CD4-positive, alpha-beta T cell (primary cell): ENCODE measurements around the gene CALML3. TPM values are rescaled to one million over a fixed set of nuclear protein-coding genes. Genes with fewer than 3 reads are reported as not detected.

Source experiments
- ATAC-seq: fragments of 200-7000 bp; cut with Tn5 transposase; one replicate; pipeline ENCODE4 v1.10.0; 2022; ENCODE audit warnings: mild to moderate bottlenecking; ENCODE audit not compliant: poor library complexity
- CTCF ChIA-PET: fragments of 350-600 bp; sonication (Branson Sonifier 250); formaldehyde crosslinking; loops from one replicate; lab custom pipeline; 2021; ENCODE audit warnings: antibody characterized with exemption, inconsistent platforms; lab: Charles Lee
- POLR2A ChIA-PET: fragments of 350-600 bp; sonication (Branson Sonifier 250); formaldehyde crosslinking; loops from one replicate; lab custom pipeline; 2021; ENCODE audit warnings: antibody characterized with exemption, inconsistent platforms; lab: Charles Lee
- DNase-seq, 14 experiments: peaks; one replicate each; pipeline ENCODE4 v3.0.0-alpha.2; 2013 to 2020; ENCODE audit warnings: mixed read lengths in 2 of 14
- H3K27ac ChIP-seq, 2 donors: one replicate each; pipeline versions ENCODE4 v1.5.1 to v1.7.0; 2013; ENCODE audit warnings: low read length in 2 of 2, low read depth in 1 of 2, mild to moderate bottlenecking in 1 of 2
- H3K27me3 ChIP-seq, 2 experiments: 1 replicate in 1 of 2; 2 replicates in 1 of 2; pipeline versions ENCODE4 v1.6.1 to v1.7.0; 2013; ENCODE audit warnings: low read length in 2 of 2, control low read depth in 1 of 2, mild to moderate bottlenecking in 1 of 2, moderate library complexity in 1 of 2; ENCODE audit not compliant: insufficient read depth in 2 of 2, control insufficient read depth in 1 of 2
- H3K36me3 ChIP-seq: one replicate; pipeline ENCODE4 v1.6.1; 2013; ENCODE audit warnings: low read length, control low read depth; ENCODE audit not compliant: insufficient read depth
- H3K4me1 ChIP-seq: one replicate; pipeline ENCODE4 v1.6.1; 2013; ENCODE audit warnings: low read length, control low read depth; ENCODE audit not compliant: insufficient read depth
- H3K4me3 ChIP-seq: one replicate; pipeline ENCODE4 v1.5.1; 2013; ENCODE audit warnings: mild to moderate bottlenecking, low read length, moderate library complexity
- H3K9me3 ChIP-seq, 2 experiments: 1 replicate in 1 of 2; 2 replicates in 1 of 2; pipeline versions ENCODE4 v1.6.1 to v1.7.0; 2013; ENCODE audit warnings: low read length in 2 of 2, mild to moderate bottlenecking in 2 of 2, control low read depth in 1 of 2, moderate library complexity in 1 of 2; ENCODE audit not compliant: control insufficient read depth in 1 of 2, insufficient read depth in 1 of 2
- H3K27ac Mint-ChIP-seq: one replicate; pipeline ENCODE4 v1.8.0; 2020; ENCODE audit warnings: mixed read lengths
- H3K27me3 Mint-ChIP-seq: one replicate; pipeline ENCODE4 v1.8.0; 2021; ENCODE audit warnings: mixed read lengths
- H3K36me3 Mint-ChIP-seq: one replicate; pipeline ENCODE4 v1.8.0; 2021; ENCODE audit warnings: low read depth, mixed read lengths
- H3K4me1 Mint-ChIP-seq: one replicate; pipeline ENCODE4 v1.8.0; 2021; ENCODE audit warnings: low read depth, mixed read lengths
- H3K4me3 Mint-ChIP-seq: one replicate; pipeline ENCODE4 v1.8.0; 2020; ENCODE audit warnings: mild to moderate bottlenecking, mixed read lengths
- H3K9me3 Mint-ChIP-seq: one replicate; pipeline ENCODE4 v1.8.0; 2020; ENCODE audit warnings: mixed read lengths
- CTCF ChIP-seq: fragments of 200-600 bp; IDR thresholded peaks from one replicate; pipeline ENCODE4 v1.8.0; 2022; ENCODE audit warnings: antibody characterized with exemption, mild to moderate bottlenecking
- intact Hi-C, 2 experiments: fragments of 100-400 bp; cut with DNase I in 1 of 2; cut with micrococcal nuclease in 1 of 2; formaldehyde crosslinking; loops; one replicate each; pipeline versions ENCODE4 v1.15.1 to v1.9.0; 2023 to 2025; cut with DNase I, micrococcal nuclease
- total RNA-seq, 174 experiments: library from RNA in 2 of 174; stranded (reverse) in 2 of 174; gene quantifications; one replicate each; pipeline ENCODE4 v1.2.3 and lab custom pipeline; 2021 to 2026

Gene CALML3
- total RNA-seq, 2 experiments from 2014 or later, result not detected

GRCh38 chr10:5567477-5567876 lies 42.7 kb downstream of the CALML3 start:
- Mint-ChIP-seq H3K4me3 (peak overlapping the region; percentile 17), H3K27me3 (no peaks in the 10 kb centered on the region), H3K36me3 (peaks cover 4% of the 10 kb centered on the region), H3K9me3 (peaks cover 3% of the 10 kb centered on the region), H3K4me1 (peaks cover 42% of the 10 kb centered on the region), H3K27ac (no peak overlapping the region)
- TF ChIP-seq CTCF, result no peak
- no peak overlapping the region for H3K27ac ChIP-seq
- intact Hi-C loops, result no loop called here
- H3K27me3 ChIP-seq, result no peaks in the 10 kb centered on the region
- no peaks in the 10 kb centered on the region for H3K36me3 ChIP-seq
- ChIA-PET POLR2A (interaction anchor here (0.6 to 0.9 kb wide), 2 partner anchors 19 to 244 kb away, joined by 3 read pairs; no protein-coding TSS in a partner anchor), CTCF (interaction anchor here (0.8 to 1.2 kb wide), 2 partner anchors 19 to 55 kb away, joined by 3 to 5 read pairs; no protein-coding TSS in a partner anchor)
- H3K4me3 ChIP-seq, result no peak overlapping the region
- peaks cover 38% of the 10 kb centered on the region for H3K4me1 ChIP-seq
- ATAC-seq, result no peak
- peaks cover 0 to 14% of the 10 kb centered on the region in 2 experiments for H3K9me3 ChIP-seq
- no peak for DNase-seq

DNA sequence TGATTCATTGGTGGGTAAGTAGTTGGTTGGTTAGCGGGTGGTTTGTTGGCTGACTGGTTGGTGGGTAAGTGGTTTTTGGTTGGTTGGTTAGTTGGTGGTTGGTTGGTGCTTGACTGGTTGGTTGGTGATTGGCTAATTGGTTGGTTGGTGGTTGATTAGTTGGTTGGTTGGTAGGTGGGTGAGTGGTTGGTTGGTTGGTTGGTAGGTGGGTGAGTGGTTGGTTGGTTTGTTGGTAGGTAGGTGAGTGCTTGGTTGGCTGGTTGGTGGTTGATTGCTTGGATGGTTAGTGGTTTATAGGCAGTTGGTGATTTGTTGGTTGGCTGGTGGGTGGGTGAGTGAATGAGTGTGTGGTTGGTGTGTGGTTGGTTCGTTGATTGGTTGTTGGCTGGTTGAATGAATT lies 44.2 kb downstream of the CALML3 start:
- Mint-ChIP-seq H3K4me1 (peaks cover 27% of the 10 kb centered on the region), H3K4me3 (no peak overlapping the region), H3K36me3 (peaks cover 4% of the 10 kb centered on the region), H3K27me3 (no peaks in the 10 kb centered on the region), H3K9me3 (peaks cover 3% of the 10 kb centered on the region), H3K27ac (no peak overlapping the region)
- Histone ChIP-seq H3K4me3 (no peak overlapping the region), H3K9me3 (peaks cover 0 to 14% of the 10 kb centered on the region in 2 experiments), H3K36me3 (no peaks in the 10 kb centered on the region), H3K27me3 (no peaks in the 10 kb centered on the region), H3K4me1 (peaks cover 27% of the 10 kb centered on the region), H3K27ac (no peak overlapping the region)
- ChIA-PET POLR2A (no interaction called here), CTCF (no interaction called here)
- TF ChIP-seq CTCF, result no peak
- DNase-seq, result no peak
- intact Hi-C loops, result no loop called here
- no peak for ATAC-seq

GRCh38 chr10:5569568-5569967 lies 44.8 kb downstream of the CALML3 start:
- Mint-ChIP-seq H3K27me3 (no peaks in the 10 kb centered on the region), H3K9me3 (peaks cover 3% of the 10 kb centered on the region), H3K36me3 (peaks cover 4% of the 10 kb centered on the region), H3K27ac (no peak overlapping the region), H3K4me1 (peaks cover 21% of the 10 kb centered on the region), H3K4me3 (no peak overlapping the region)
- Histone ChIP-seq H3K4me1 (peaks cover 21% of the 10 kb centered on the region), H3K27me3 (no peaks in the 10 kb centered on the region), H3K36me3 (no peaks in the 10 kb centered on the region), H3K27ac (no peak overlapping the region), H3K9me3 (peaks cover 0 to 14% of the 10 kb centered on the region in 2 experiments), H3K4me3 (no peak overlapping the region)
- intact Hi-C loops, result no loop called here
- no peak for DNase-seq
- CTCF ChIA-PET, result no interaction called here
- no peak for ATAC-seq
- TF ChIP-seq CTCF, result no peak
- POLR2A ChIA-PET, result no interaction called here
